ENCODE measurements around the gene RSAD1. TPM values are rescaled to one million over a fixed set of nuclear protein-coding genes. Genes with fewer than 3 reads are reported as not detected.
A peak's percentile ranks its signal among the peaks of the same experiment; 100 is the strongest.

The RSAD1 gene
- total RNA-seq, 1 donor, result 25.8 TPM

- peak; percentile 98 for DNase-seq (ENCODE audit: low read depth)
- H3K4me3 ChIP-seq (ENCODE audit: low read depth, low read length), result no peak overlapping the region
- TF ChIP-seq, protein P1, sequence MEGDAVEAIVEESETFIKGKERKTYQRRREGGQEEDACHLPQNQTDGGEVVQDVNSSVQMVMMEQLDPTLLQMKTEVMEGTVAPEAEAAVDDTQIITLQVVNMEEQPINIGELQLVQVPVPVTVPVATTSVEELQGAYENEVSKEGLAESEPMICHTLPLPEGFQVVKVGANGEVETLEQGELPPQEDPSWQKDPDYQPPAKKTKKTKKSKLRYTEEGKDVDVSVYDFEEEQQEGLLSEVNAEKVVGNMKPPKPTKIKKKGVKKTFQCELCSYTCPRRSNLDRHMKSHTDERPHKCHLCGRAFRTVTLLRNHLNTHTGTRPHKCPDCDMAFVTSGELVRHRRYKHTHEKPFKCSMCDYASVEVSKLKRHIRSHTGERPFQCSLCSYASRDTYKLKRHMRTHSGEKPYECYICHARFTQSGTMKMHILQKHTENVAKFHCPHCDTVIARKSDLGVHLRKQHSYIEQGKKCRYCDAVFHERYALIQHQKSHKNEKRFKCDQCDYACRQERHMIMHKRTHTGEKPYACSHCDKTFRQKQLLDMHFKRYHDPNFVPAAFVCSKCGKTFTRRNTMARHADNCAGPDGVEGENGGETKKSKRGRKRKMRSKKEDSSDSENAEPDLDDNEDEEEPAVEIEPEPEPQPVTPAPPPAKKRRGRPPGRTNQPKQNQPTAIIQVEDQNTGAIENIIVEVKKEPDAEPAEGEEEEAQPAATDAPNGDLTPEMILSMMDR (IDR thresholded peaks at IDR 0.05; ENCODE audit: insufficient read depth, low read length), result peak; percentile 88
Measured at GRCh38 chr17:50482516-50482915, 3.9 kb downstream of the RSAD1 start.

DNA sequence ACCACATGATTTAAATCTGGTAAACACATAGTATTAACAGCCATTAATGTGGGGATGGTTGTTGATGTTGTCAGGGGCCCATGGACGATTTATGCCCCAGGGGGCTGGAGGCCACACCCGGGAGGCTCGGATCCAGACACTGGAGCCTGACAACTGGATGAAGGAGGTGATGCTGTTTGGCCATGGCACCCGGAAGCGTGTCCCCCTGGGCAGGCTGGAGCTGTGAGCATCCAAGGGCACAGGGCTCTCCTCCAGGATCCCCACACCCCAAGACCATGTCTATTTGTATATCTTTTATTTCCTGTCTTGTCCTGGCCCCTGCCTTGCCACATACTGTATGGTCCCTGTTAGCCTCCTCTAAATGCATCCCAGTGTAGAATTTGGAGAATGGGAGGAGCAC lies 4.6 kb downstream of the RSAD1 start:
- H3K4me3 ChIP-seq (ENCODE audit: low read depth, low read length), result no peak overlapping the region
- no peak for DNase-seq (ENCODE audit: low read depth)
- TF ChIP-seq, protein P1 (IDR thresholded peaks at IDR 0.05; ENCODE audit: insufficient read depth, low read length), result no peak

- no peak overlapping the region for H3K4me3 ChIP-seq (ENCODE audit: low read depth, low read length)
- DNase-seq (ENCODE audit: low read depth), result no peak
- TF ChIP-seq, protein P1 (IDR thresholded peaks at IDR 0.05; ENCODE audit: insufficient read depth, low read length), result no peak
Measured at GRCh38 chr17:50484386-50485155, 5.9 kb downstream of the RSAD1 start.

DNA sequence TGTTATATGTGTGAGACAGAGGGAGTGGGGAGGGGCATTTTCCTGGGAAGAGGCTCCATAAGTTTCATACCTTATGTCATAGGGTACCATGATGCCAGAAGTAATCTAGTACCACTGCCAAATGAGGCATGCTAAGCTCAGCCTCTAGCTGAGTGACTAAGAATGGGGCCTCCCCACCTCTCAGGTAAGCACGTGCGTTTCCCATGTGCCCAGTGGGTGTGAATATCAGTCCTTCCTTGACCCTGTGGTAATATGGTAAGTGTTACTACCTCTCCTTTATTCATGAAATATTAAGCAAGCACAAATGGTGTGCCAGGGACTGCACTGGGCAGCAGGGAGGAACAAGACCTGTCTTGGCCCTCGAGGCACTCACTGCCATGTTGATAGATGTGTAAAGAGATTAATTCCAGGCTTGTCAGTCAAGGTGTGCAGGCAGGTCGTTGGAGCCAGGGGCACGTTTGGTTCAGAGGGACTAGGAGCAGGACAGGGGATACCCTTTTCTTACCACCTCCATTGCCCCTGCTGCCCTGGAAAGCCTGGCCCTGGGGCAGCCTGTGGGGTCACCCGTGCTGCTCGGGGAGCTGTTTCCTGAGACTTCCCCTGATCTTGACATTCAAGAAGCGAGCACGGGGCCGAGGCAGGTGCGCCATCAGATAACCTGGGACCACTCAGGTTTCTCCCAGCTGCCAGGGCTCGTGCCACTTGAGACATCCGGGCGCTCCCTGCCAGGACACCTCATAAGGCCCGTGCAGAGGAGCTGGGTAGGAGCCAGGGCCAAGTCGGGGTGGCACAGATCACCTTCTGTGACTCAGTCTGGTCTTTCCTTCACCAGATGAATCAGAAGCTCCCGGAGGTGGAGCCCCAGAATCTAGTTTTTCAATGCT lies 8.8 kb downstream of the RSAD1 start:
- TF ChIP-seq, protein P1 (IDR thresholded peaks at IDR 0.05; ENCODE audit: insufficient read depth, low read length), result no peak
- H3K4me3 ChIP-seq (ENCODE audit: low read depth, low read length), result no peak overlapping the region
- no peak for DNase-seq (ENCODE audit: low read depth)

DNA sequence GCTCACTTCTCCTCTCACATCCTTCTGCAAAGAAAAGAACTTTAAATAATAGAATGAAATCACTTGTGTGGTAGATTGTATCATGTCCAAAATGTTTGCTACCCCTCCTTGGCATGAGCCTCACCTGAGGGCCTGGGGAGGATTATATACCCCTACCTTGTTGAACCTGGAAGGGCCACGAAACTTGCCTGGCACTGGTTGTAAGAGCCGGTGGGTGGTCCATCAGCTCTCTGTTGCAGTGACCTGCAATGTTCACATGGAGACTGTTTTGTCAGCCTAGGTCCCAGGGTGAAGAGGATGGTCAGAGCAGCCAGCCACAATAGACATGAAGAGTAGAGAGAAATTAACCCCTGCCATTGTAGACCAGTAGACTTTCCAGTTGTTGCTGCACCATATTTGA lies 10.2 kb downstream of the RSAD1 start:
- TF ChIP-seq, protein P1 (IDR thresholded peaks at IDR 0.05; ENCODE audit: insufficient read depth, low read length), result no peak
- no peak overlapping the region for H3K4me3 ChIP-seq (ENCODE audit: low read depth, low read length)
- DNase-seq (ENCODE audit: low read depth), result no peak

GRCh38 chr17:50491505-50491904 lies 12.8 kb downstream of the RSAD1 start:
- H3K4me3 ChIP-seq (ENCODE audit: low read depth, low read length), result no peak overlapping the region
- TF ChIP-seq, protein P1 (IDR thresholded peaks at IDR 0.05; ENCODE audit: insufficient read depth, low read length), result no peak
- DNase-seq (ENCODE audit: low read depth), result no peak
